KMS-11 (cell line): ENCODE measurements around the gene HPCAL1.
A peak's percentile ranks its signal among the peaks of the same experiment; 100 is the strongest.

Experiments
- H2AFZ ChIP-seq: fragments of 200-600 bp; sonication (generic); 2 replicates; pipeline ENCODE4 v1.6.1; 2016; ENCODE audit warnings: antibody characterized with exemption, mixed run types, low read depth
- H3K27ac ChIP-seq: fragments of 200-600 bp; sonication (generic); 2 replicates; pipeline ENCODE4 v1.6.1; 2016; ENCODE audit warnings: mild to moderate bottlenecking, mixed run types
- H3K27me3 ChIP-seq: fragments of 200-600 bp; sonication (generic); 2 replicates; pipeline ENCODE4 v1.6.1; 2017; ENCODE audit warnings: mild to moderate bottlenecking, low read depth, mixed run types, moderate library complexity; ENCODE audit not compliant: insufficient read depth
- H3K36me3 ChIP-seq: fragments of 200-600 bp; sonication (generic); 2 replicates; pipeline ENCODE4 v1.6.1; 2017; ENCODE audit warnings: mild to moderate bottlenecking, mixed run types; ENCODE audit not compliant: insufficient read depth
- H3K4me1 ChIP-seq: fragments of 200-600 bp; sonication (generic); 2 replicates; pipeline ENCODE4 v1.6.1; 2016; ENCODE audit warnings: mild to moderate bottlenecking, low read depth, mixed run types; ENCODE audit not compliant: poor library complexity, severe bottlenecking
- H3K4me2 ChIP-seq: fragments of 200-600 bp; sonication (generic); 2 replicates; pipeline ENCODE4 v1.7.0; 2016; ENCODE audit warnings: mild to moderate bottlenecking, mixed run types
- H3K4me3 ChIP-seq: fragments of 200-600 bp; sonication (generic); IDR thresholded peaks from 2 replicates; pipeline ENCODE4 v1.6.1; 2017; ENCODE audit warnings: low read depth, low read length, mixed read lengths; ENCODE audit not compliant: insufficient read depth
- H3K79me2 ChIP-seq: fragments of 200-600 bp; sonication (generic); 2 replicates; pipeline ENCODE4 v1.6.1; 2016; ENCODE audit warnings: low read depth, mixed run types; ENCODE audit not compliant: insufficient read depth
- H3K9ac ChIP-seq: fragments of 200-600 bp; sonication (generic); 2 replicates; pipeline ENCODE4 v1.6.1; 2016; ENCODE audit warnings: mild to moderate bottlenecking, mixed run types
- H4K20me1 ChIP-seq: fragments of 200-600 bp; sonication (generic); 2 replicates; pipeline ENCODE4 v1.6.1; 2016; ENCODE audit warnings: mild to moderate bottlenecking, mixed run types; ENCODE audit not compliant: insufficient read depth
- CTCF ChIP-seq: fragments of 200-600 bp; sonication (generic); conservative IDR thresholded peaks from 2 replicates; pipeline ENCODE4 v1.6.1; 2017; ENCODE audit warnings: low read depth, mild to moderate bottlenecking, antibody characterized with exemption, low read length, moderate library complexity, mixed read lengths

The HPCAL1 gene

GRCh38 chr2:10283106-10284062 is 19.3 kb upstream of the HPCAL1 start:
- Histone ChIP-seq H3K4me3 (no peak overlapping the region), H3K4me1 (no peaks in the 10 kb centered on the region), H3K9ac (no peak overlapping the region), H3K79me2 (no peaks in the 10 kb centered on the region), H2AFZ (no peak overlapping the region), H3K36me3 (no peaks in the 10 kb centered on the region), H3K4me2 (no peak overlapping the region), H3K27me3 (peaks cover 6% of the 10 kb centered on the region; the same call in 1 of the 2 replicates), H3K27ac (no peak overlapping the region), H4K20me1 (no peaks in the 10 kb centered on the region)
- TF ChIP-seq CTCF: no peak

- H3K36me3 ChIP-seq: no peaks in the 10 kb centered on the region
- H3K4me3 ChIP-seq: no peak overlapping the region
- no peak overlapping the region for H3K27ac ChIP-seq
- no peak overlapping the region for H3K4me2 ChIP-seq
- no peak for TF ChIP-seq CTCF
- no peak overlapping the region for H2AFZ ChIP-seq
- H3K27me3 ChIP-seq: no peaks in the 10 kb centered on the region
- H3K9ac ChIP-seq: no peak overlapping the region
- H3K79me2 ChIP-seq: no peaks in the 10 kb centered on the region
- H4K20me1 ChIP-seq: no peaks in the 10 kb centered on the region
- H3K4me1 ChIP-seq: no peaks in the 10 kb centered on the region
Measured at GRCh38 chr2:10284108-10284870, 18.4 kb upstream of the HPCAL1 start.

GRCh38 chr2:10285191-10285555 is 17.5 kb upstream of the HPCAL1 start:
- Histone ChIP-seq H3K27me3 (no peaks in the 10 kb centered on the region), H3K4me1 (no peaks in the 10 kb centered on the region), H2AFZ (peak overlapping the region; percentile 17; the same call in 1 of the 2 replicates), H3K36me3 (no peaks in the 10 kb centered on the region), H3K4me3 (no peak overlapping the region), H3K4me2 (no peak overlapping the region), H3K27ac (no peak overlapping the region), H3K79me2 (no peaks in the 10 kb centered on the region), H4K20me1 (no peaks in the 10 kb centered on the region), H3K9ac (no peak overlapping the region)
- TF ChIP-seq CTCF: no peak

- no peaks in the 10 kb centered on the region for H3K36me3 ChIP-seq
- no peaks in the 10 kb centered on the region for H3K27me3 ChIP-seq
- no peaks in the 10 kb centered on the region for H3K79me2 ChIP-seq
- H3K4me1 ChIP-seq: no peaks in the 10 kb centered on the region
- H4K20me1 ChIP-seq: no peaks in the 10 kb centered on the region
- H3K27ac ChIP-seq: no peak overlapping the region
- H3K4me3 ChIP-seq: no peak overlapping the region
- no peak overlapping the region for H3K4me2 ChIP-seq
- no peak for TF ChIP-seq CTCF
- no peak overlapping the region for H3K9ac ChIP-seq
- H2AFZ ChIP-seq: peak overlapping the region; percentile 17; the same call in 1 of the 2 replicates
Measured at GRCh38 chr2:10285556-10286198, 17.0 kb upstream of the HPCAL1 start.
